ENCODE results near the gene BLOC1S2. TPM values are rescaled to one million over a fixed set of nuclear protein-coding genes. Genes with fewer than 3 reads are reported as not detected.

Gene BLOC1S2
- total and polyA plus RNA-seq, 2 donors (not counting 1 experiment from before 2014, with no cell fraction given), result 48.1 to 88.8 TPM

DNA sequence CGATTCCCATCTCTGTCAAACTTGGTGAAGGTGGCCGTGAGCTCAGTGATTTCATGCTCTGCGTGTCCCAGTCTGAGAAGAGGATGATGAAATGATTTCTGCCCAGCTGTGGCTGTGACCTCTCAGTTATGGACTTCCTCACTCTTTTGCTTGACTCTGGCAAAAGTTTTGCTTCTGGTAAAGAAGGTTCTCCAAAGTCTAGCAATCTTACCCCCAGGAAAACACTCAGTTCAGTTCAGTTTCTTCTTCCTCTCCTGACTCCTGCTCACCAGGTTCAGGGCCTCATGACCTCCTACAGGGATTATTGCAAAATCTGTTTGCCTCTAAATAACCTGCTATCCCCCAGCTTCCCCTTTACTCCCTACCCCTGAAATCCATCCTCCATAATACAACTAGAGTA lies 4.9 kb upstream of the BLOC1S2 start:
- Histone ChIP-seq H3K27ac (ENCODE audit: insufficient read depth, low read length) (no peak overlapping the region), H2AFZ (ENCODE audit: low read length) (no peak overlapping the region), H4K20me1 (ENCODE audit: control insufficient read depth, extremely low read depth, insufficient read depth, low read length) (no peaks in the 10 kb centered on the region), H3K4me2 (ENCODE audit: extremely low read depth, insufficient read depth, low read length) (no peak overlapping the region), H3K27me3 (ENCODE audit: control insufficient read depth, insufficient read depth, low read length) (peaks cover 16% of the 10 kb centered on the region), H3K4me1 (ENCODE audit: control insufficient read depth, extremely low read depth, insufficient read depth, low read length) (no peaks in the 10 kb centered on the region), H3K9ac (ENCODE audit: insufficient read depth, low read length) (no peak overlapping the region), H3K9me3 (ENCODE audit: control insufficient read depth, insufficient read depth, low read depth, low read length) (no peaks in the 10 kb centered on the region), H3K4me3 (replicated peaks in 1 of 4; ENCODE audit: control extremely low read depth in 1 of 4, insufficient read depth in 1 of 4, low read depth in 3 of 4, low read length in 4 of 4) (no peak overlapping the region), H3K79me2 (ENCODE audit: control insufficient read depth, insufficient read depth, low read length) (no peaks in the 10 kb centered on the region), H3K36me3 (ENCODE audit: control insufficient read depth, insufficient read depth, low read length) (no peaks in the 10 kb centered on the region)
- TF ChIP-seq EZH2 (IDR thresholded peaks at IDR 0.05; ENCODE audit: low read length, missing control alignments), result no peak
- no peak for TF ChIP-seq CTCF (conservative IDR thresholded peaks at IDR 0.05 in 1 of 2, IDR thresholded peaks at IDR 0.05 in 1 of 2; ENCODE audit: low read depth in 1 of 2, low read length in 2 of 2)
- no peak for DNase-seq (ENCODE audit: low read depth in 2 of 2)

- no peak for DNase-seq (ENCODE audit: low read depth in 2 of 2)
- H4K20me1 ChIP-seq (ENCODE audit: control insufficient read depth, extremely low read depth, insufficient read depth, low read length), result no peaks in the 10 kb centered on the region
- H3K9ac ChIP-seq (ENCODE audit: insufficient read depth, low read length), result no peak overlapping the region
- no peaks in the 10 kb centered on the region for H3K9me3 ChIP-seq (ENCODE audit: control insufficient read depth, insufficient read depth, low read depth, low read length)
- no peaks in the 10 kb centered on the region for H3K36me3 ChIP-seq (ENCODE audit: control insufficient read depth, insufficient read depth, low read length)
- no peak for TF ChIP-seq CTCF (conservative IDR thresholded peaks at IDR 0.05 in 1 of 2, IDR thresholded peaks at IDR 0.05 in 1 of 2; ENCODE audit: low read depth in 1 of 2, low read length in 2 of 2)
- no peak for TF ChIP-seq EZH2 (IDR thresholded peaks at IDR 0.05; ENCODE audit: low read length, missing control alignments)
- peaks cover 13% of the 10 kb centered on the region for H3K79me2 ChIP-seq (ENCODE audit: control insufficient read depth, insufficient read depth, low read length)
- no peak overlapping the region for H2AFZ ChIP-seq (ENCODE audit: low read length)
- H3K4me3 ChIP-seq (replicated peaks in 1 of 4; ENCODE audit: control extremely low read depth in 1 of 4, insufficient read depth in 1 of 4, low read depth in 3 of 4, low read length in 4 of 4), result no peak overlapping the region
- no peak overlapping the region for H3K4me2 ChIP-seq (ENCODE audit: extremely low read depth, insufficient read depth, low read length)
- no peaks in the 10 kb centered on the region for H3K4me1 ChIP-seq (ENCODE audit: control insufficient read depth, extremely low read depth, insufficient read depth, low read length)
- peaks cover 15% of the 10 kb centered on the region for H3K27me3 ChIP-seq (ENCODE audit: control insufficient read depth, insufficient read depth, low read length)
- H3K27ac ChIP-seq (ENCODE audit: insufficient read depth, low read length), result no peak overlapping the region
Observed at GRCh38 chr10:100289641-100290040, 3.2 kb upstream of the BLOC1S2 start.

- Histone ChIP-seq H4K20me1 (ENCODE audit: control insufficient read depth, extremely low read depth, insufficient read depth, low read length) (no peaks in the 10 kb centered on the region), H3K4me2 (ENCODE audit: extremely low read depth, insufficient read depth, low read length) (no peak overlapping the region), H3K27me3 (ENCODE audit: control insufficient read depth, insufficient read depth, low read length) (peaks cover 5% of the 10 kb centered on the region), H3K79me2 (ENCODE audit: control insufficient read depth, insufficient read depth, low read length) (peaks cover 27% of the 10 kb centered on the region), H3K4me3 (replicated peaks in 1 of 4; ENCODE audit: control extremely low read depth in 1 of 4, insufficient read depth in 1 of 4, low read depth in 3 of 4, low read length in 4 of 4) (no peak overlapping the region), H3K4me1 (ENCODE audit: control insufficient read depth, extremely low read depth, insufficient read depth, low read length) (no peaks in the 10 kb centered on the region), H3K9ac (ENCODE audit: insufficient read depth, low read length) (no peak overlapping the region), H2AFZ (ENCODE audit: low read length) (no peak overlapping the region), H3K27ac (ENCODE audit: insufficient read depth, low read length) (no peak overlapping the region), H3K36me3 (ENCODE audit: control insufficient read depth, insufficient read depth, low read length) (no peaks in the 10 kb centered on the region), H3K9me3 (ENCODE audit: control insufficient read depth, insufficient read depth, low read depth, low read length) (no peaks in the 10 kb centered on the region)
- no peak for DNase-seq (ENCODE audit: low read depth in 2 of 2)
- TF ChIP-seq CTCF (conservative IDR thresholded peaks at IDR 0.05 in 1 of 2, IDR thresholded peaks at IDR 0.05 in 1 of 2; ENCODE audit: low read depth in 1 of 2, low read length in 2 of 2) (no peak), EZH2 (IDR thresholded peaks at IDR 0.05; ENCODE audit: low read length, missing control alignments) (no peak)
Observed at GRCh38 chr10:100288196-100288595, 1.7 kb upstream of the BLOC1S2 start.

Data from fibroblast of lung (primary cell).